HepG2 (cell line): Measurements from ENCODE around the gene GPBAR1. TPM values are rescaled to one million over a fixed set of nuclear protein-coding genes. Genes with fewer than 3 reads are reported as not detected.

Experiments used
- ATF2 ChIP-seq: sonication (generic); formaldehyde crosslinking; IDR thresholded peaks from 2 replicates; pipeline ENCODE4 v1.4.0; 2020; ENCODE audit warnings: missing genetic modification reagents
- CAMTA2 ChIP-seq: sonication (generic); formaldehyde crosslinking; IDR thresholded peaks from 2 replicates; pipeline ENCODE4 v1.4.0; 2020; ENCODE audit warnings: mild to moderate bottlenecking, missing genetic modification reagents, borderline replicate concordance
- CCAR2 ChIP-seq: fragments of 200-400 bp; formaldehyde crosslinking; optimal IDR thresholded peaks from 2 replicates; pipeline ENCODE3; 2018; ENCODE audit warnings: low read depth, mild to moderate bottlenecking, low read length, moderate library complexity
- CEBPG ChIP-seq: IDR thresholded peaks from 2 replicates; pipeline ENCODE4 v1.6.1; 2016
- EHMT2 ChIP-seq: fragments of 200-600 bp; sonication (generic); IDR thresholded peaks from 2 replicates; pipeline ENCODE4 v1.7.0; 2017; ENCODE audit warnings: antibody characterized with exemption, low read depth, low read length, borderline replicate concordance
- ERF ChIP-seq: IDR thresholded peaks from 2 replicates; pipeline ENCODE4 v1.6.1; 2018; ENCODE audit warnings: missing biosample characterization, missing genetic modification reagents
- FOXO1 ChIP-seq: sonication (generic); formaldehyde crosslinking; IDR thresholded peaks from 2 replicates; pipeline ENCODE4 v1.4.0; 2020; ENCODE audit warnings: missing genetic modification reagents
- PBX2 ChIP-seq: IDR thresholded peaks from 2 replicates; pipeline ENCODE4 v1.6.1; 2016; ENCODE audit warnings: control low read depth
- SATB2 ChIP-seq: sonication (generic); formaldehyde crosslinking; IDR thresholded peaks from 2 replicates; pipeline ENCODE4 v1.5.0; 2020; ENCODE audit warnings: missing genetic modification reagents
- SP140L ChIP-seq: sonication (generic); formaldehyde crosslinking; IDR thresholded peaks from 2 replicates; pipeline ENCODE4 v1.4.0; 2020; ENCODE audit warnings: missing genetic modification reagents, borderline replicate concordance
- SRSF1 ChIP-seq: fragments of 200-400 bp; formaldehyde crosslinking; optimal IDR thresholded peaks from 2 replicates; pipeline ENCODE3; 2017; ENCODE audit warnings: mild to moderate bottlenecking, low read depth, low read length, moderate library complexity
- SRSF9 ChIP-seq: fragments of 200-400 bp; formaldehyde crosslinking; IDR thresholded peaks from 2 replicates; pipeline ENCODE4 v1.6.1; 2018; ENCODE audit warnings: borderline replicate concordance, mild to moderate bottlenecking, low read depth, low read length; ENCODE audit not compliant: insufficient read depth, poor library complexity, severe bottlenecking
- ZBED4 ChIP-seq: sonication (generic); formaldehyde crosslinking; IDR thresholded peaks from 2 replicates; pipeline ENCODE4 v1.4.0; 2020; ENCODE audit warnings: missing genetic modification reagents, borderline replicate concordance
- ZC3H13 ChIP-seq: sonication (generic); formaldehyde crosslinking; IDR thresholded peaks from 2 replicates; pipeline ENCODE4 v1.8.1; 2023; ENCODE audit warnings: mild to moderate bottlenecking, missing genetic modification reagents, moderate library complexity
- ZNF138 ChIP-seq: sonication (generic); formaldehyde crosslinking; IDR thresholded peaks from 2 replicates; pipeline ENCODE4 v1.5.0; 2020; ENCODE audit warnings: mild to moderate bottlenecking, low read depth, missing genetic modification reagents
- ZNF709 ChIP-seq: sonication (generic); formaldehyde crosslinking; IDR thresholded peaks from 2 replicates; pipeline ENCODE4 v1.5.0; 2020; ENCODE audit warnings: mild to moderate bottlenecking, missing genetic modification reagents
- ZNF710 ChIP-seq: sonication (generic); formaldehyde crosslinking; IDR thresholded peaks from 2 replicates; pipeline ENCODE4 v1.5.0; 2020; ENCODE audit warnings: mild to moderate bottlenecking, missing genetic modification reagents, borderline replicate concordance
- ZNF766 ChIP-seq: sonication (generic); formaldehyde crosslinking; IDR thresholded peaks from 2 replicates; pipeline ENCODE4 v1.5.0; 2020; ENCODE audit warnings: missing genetic modification reagents, borderline replicate concordance
- polyA plus RNA-seq, 8 experiments: library from polyadenylated mRNA; depleted of rRNA in 3 of 8; stranded (reverse) in 7 of 8; unstranded in 1 of 8; fragments of >200 nt; fragmentation: Illumina TruSeq in 4 of 8; extraction: Trizol in 4 of 8; gene quantifications; 2 replicates each; pipeline versions ENCODE4 v1.2.1 to v1.2.3, GENCODE V29; 2011 to 2016; ENCODE audit warnings: low read depth in 4 of 8, missing spikeins in 1 of 8, mixed read lengths in 1 of 8; ENCODE audit not compliant: insufficient read depth in 1 of 8
- total RNA-seq, 5 experiments: library from RNA; depleted of rRNA; stranded (reverse); fragments of >200 nt; fragmentation: Illumina TruSeq; extraction: Trizol; gene quantifications; 2 replicates each; pipeline ENCODE4 v1.2.3, GENCODE V29; 2016; ENCODE audit warnings: low read depth in 1 of 5
- TF ChIP-seq, protein P1 (sequence below): sonication (generic); formaldehyde crosslinking; IDR thresholded peaks from 2 replicates; pipeline ENCODE4 v1.8.1; 2023; ENCODE audit warnings: missing genetic modification reagents, mild to moderate bottlenecking, borderline replicate concordance

The GPBAR1 gene
- total and polyA plus RNA-seq, 2 of the 13 experiments (the other 11 are each of a cell fraction or from before 2014, with no cell fraction given): 0.05 to 0.09 TPM

DNA sequence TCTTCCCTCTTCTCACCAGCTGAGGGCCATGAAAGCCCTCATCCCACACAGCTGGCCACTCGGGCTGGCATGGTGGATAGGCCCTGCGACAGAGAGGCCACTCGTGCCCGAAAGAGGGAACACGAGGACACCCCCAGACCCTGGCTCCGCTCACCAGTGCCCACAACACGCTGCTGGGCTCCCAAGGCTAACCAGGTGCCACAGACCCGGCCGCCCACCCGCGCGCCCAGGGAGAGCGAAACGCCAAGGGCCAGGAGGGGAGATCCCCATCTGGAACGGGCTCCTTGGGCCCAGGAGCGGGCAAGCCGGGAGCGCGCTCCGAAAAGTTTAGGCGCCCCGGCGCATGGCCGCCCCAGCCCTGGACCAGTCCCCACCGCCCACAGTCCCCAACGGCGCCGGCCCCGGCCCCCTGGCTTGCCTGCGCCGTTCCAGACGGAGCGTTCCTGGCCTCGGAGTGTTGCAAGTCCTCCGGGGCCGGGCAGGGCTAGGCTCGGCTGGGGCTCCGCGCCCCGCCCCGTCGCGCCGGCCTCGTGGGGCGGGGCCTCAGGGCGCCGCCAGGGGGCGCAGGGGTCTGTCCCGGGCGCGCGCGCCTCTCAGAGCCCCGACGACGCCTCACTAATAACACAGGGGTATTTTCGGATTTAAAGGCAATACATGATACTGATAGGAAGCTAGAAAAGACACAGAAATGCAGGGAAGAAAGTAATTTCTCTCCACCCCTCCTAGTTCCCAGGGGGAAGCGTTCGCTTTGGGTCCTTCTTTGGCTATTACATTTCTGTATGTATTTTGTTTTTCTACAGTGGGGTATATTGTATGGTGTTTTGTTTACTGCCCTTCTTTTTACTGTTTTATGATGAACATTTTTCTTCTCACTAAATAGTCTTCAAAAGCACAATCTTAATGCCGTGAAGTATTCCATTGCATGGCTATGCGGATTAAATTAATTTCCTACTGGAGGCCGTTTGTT is 31.5 kb downstream of the GPBAR1 start, which contains the start of gene TMBIM1 (continued):
- peak; percentile 68; the same call in 1 of the 2 replicates for TF ChIP-seq ATF2
- peak; percentile 41; the same call in 1 of the 2 replicates for TF ChIP-seq FOXO1
- TF ChIP-seq ZC3H13 (CRISPR knock-in tag): 0 out of 2 replicates have a peak, but pooled peaks have one; percentile 11
- peak; percentile 76 for TF ChIP-seq SRSF1
- TF ChIP-seq PBX2 (CRISPR knock-in tag): no peak
- TF ChIP-seq, protein P1, sequence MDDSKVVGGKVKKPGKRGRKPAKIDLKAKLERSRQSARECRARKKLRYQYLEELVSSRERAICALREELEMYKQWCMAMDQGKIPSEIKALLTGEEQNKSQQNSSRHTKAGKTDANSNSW (CRISPR knock-in tag): 0 out of 2 replicates have a peak, but pooled peaks have one; percentile 24
- TF ChIP-seq CCAR2: no peak
- TF ChIP-seq EHMT2: no peak
- peak; percentile 84 for TF ChIP-seq ZNF766 (CRISPR knock-in tag)
- TF ChIP-seq SATB2 (CRISPR knock-in tag): no peak; the same call in 1 of the 2 replicates
- TF ChIP-seq ERF (CRISPR knock-in tag): peak; percentile 68
- TF ChIP-seq ZNF709 (CRISPR knock-in tag): peak; percentile 91; the same call in 1 of the 2 replicates
- TF ChIP-seq ZNF710 (CRISPR knock-in tag): no peak
- no peak for TF ChIP-seq SP140L (CRISPR knock-in tag)
- TF ChIP-seq CEBPG (CRISPR knock-in tag): peak; percentile 71
- no peak for TF ChIP-seq SRSF9
- TF ChIP-seq ZNF138 (CRISPR knock-in tag): peak; percentile 70; the same call in 1 of the 2 replicates
- TF ChIP-seq CAMTA2: 0 out of 2 replicates have a peak, but pooled peaks have one; percentile 37
- peak; percentile 75 for TF ChIP-seq ZBED4 (CRISPR knock-in tag)
